Activated T-cell treated with anti-CD3 and anti-CD28 coated beads for 48 hours (primary cell): ENCODE data around the gene NUAK1.
"Not testable (repeated sequence)": the region's sequence is repeated elsewhere in the genome, so short reads cannot be mapped to it uniquely, and the experiment has no call there.

Source experiments
- DNase-seq: peaks from one replicate; pipeline ENCODE4 v3.0.0-alpha.2; 2020; ENCODE audit warnings: low read depth

NUAK1 gene

GRCh38 chr12:106031761-106032622 is 106.8 kb downstream of the NUAK1 start:
- DNase-seq = no peak

GRCh38 chr12:106030210-106031071 is 108.3 kb downstream of the NUAK1 start:
- no peak for DNase-seq

GRCh38 chr12:106029532-106029931 is 109.2 kb downstream of the NUAK1 start:
- DNase-seq = no peak

GRCh38 chr12:106027911-106028310 is 110.8 kb downstream of the NUAK1 start:
- DNase-seq = no peak

GRCh38 chr12:106027286-106027685 is 111.5 kb downstream of the NUAK1 start:
- no peak for DNase-seq

- no peak for DNase-seq
Measured at GRCh38 chr12:106025129-106025528, 113.6 kb downstream of the NUAK1 start.

GRCh38 chr12:106023039-106023438 is 115.7 kb downstream of the NUAK1 start:
- no peak for DNase-seq

GRCh38 chr12:106022568-106023012 is 116.2 kb downstream of the NUAK1 start:
- DNase-seq = no peak

- DNase-seq = no peak
Measured at GRCh38 chr12:106021516-106021915, 117.2 kb downstream of the NUAK1 start.

- no peak for DNase-seq
Measured at GRCh38 chr12:106020736-106021135, 118.0 kb downstream of the NUAK1 start.

GRCh38 chr12:106019144-106019543 is 119.6 kb downstream of the NUAK1 start:
- DNase-seq = no peak

GRCh38 chr12:106018286-106018685 is 120.5 kb downstream of the NUAK1 start:
- no peak for DNase-seq

GRCh38 chr12:106016601-106017278 is 122.0 kb downstream of the NUAK1 start:
- DNase-seq = not testable (repeated sequence)

GRCh38 chr12:106015646-106016045 is 123.1 kb downstream of the NUAK1 start:
- DNase-seq = no peak

GRCh38 chr12:106013941-106014340 is 124.8 kb downstream of the NUAK1 start:
- DNase-seq = no peak
